Adipocyte (in vitro differentiated cells): Measurements from ENCODE around the gene TRUB1.
A peak's percentile ranks its signal among the peaks of the same experiment; 100 is the strongest.
"Not testable (repeated sequence)": the region's sequence is repeated elsewhere in the genome, so short reads cannot be mapped to it uniquely, and the experiment has no call there.

Source experiments
- DNase-seq: peaks from one replicate; pipeline ENCODE4 v3.0.0-alpha.2; 2015; ENCODE audit warnings: low read depth
- H3K27me3 ChIP-seq: replicated peaks from 2 replicates; pipeline ENCODE4 v1.7.0; 2013; ENCODE audit warnings: mild to moderate bottlenecking, low read length, moderate library complexity; ENCODE audit not compliant: control insufficient read depth, insufficient read depth
- H3K36me3 ChIP-seq: 2 replicates; pipeline ENCODE4 v1.7.0; 2013; ENCODE audit warnings: low read length, mild to moderate bottlenecking, moderate library complexity; ENCODE audit not compliant: control insufficient read depth, insufficient read depth, severe bottlenecking
- H3K4me1 ChIP-seq: 2 replicates; pipeline ENCODE4 v1.7.0; 2013; ENCODE audit warnings: mild to moderate bottlenecking, low read length, moderate library complexity; ENCODE audit not compliant: control insufficient read depth, insufficient read depth
- H3K4me3 ChIP-seq: 2 replicates; pipeline ENCODE4 v1.7.0; 2013; ENCODE audit warnings: mild to moderate bottlenecking, low read length, moderate library complexity
- H3K9ac ChIP-seq: 2 replicates; pipeline ENCODE4 v1.7.0; 2013; ENCODE audit warnings: mild to moderate bottlenecking, low read length, moderate library complexity
- H3K9me3 ChIP-seq: 2 replicates; pipeline ENCODE4 v1.7.0; 2013; ENCODE audit warnings: mild to moderate bottlenecking, low read length, moderate library complexity; ENCODE audit not compliant: control insufficient read depth

The TRUB1 gene

GRCh38 chr10:114925587-114926586, 12.1 kb upstream of the TRUB1 start:
- peak; percentile 48 for DNase-seq
- peaks cover 12% of the 10 kb centered on the region for H3K4me1 ChIP-seq
- no peaks in the 10 kb centered on the region for H3K27me3 ChIP-seq
- H3K4me3 ChIP-seq = peak overlapping the region; percentile 24
- H3K36me3 ChIP-seq = no peaks in the 10 kb centered on the region
- H3K9me3 ChIP-seq = no peaks in the 10 kb centered on the region
- H3K9ac ChIP-seq = no peak overlapping the region

GRCh38 chr10:114928818-114929217, 9.2 kb upstream of the TRUB1 start:
- Histone ChIP-seq H3K36me3 (no peaks in the 10 kb centered on the region), H3K27me3 (no peaks in the 10 kb centered on the region), H3K4me3 (no peak overlapping the region), H3K4me1 (peaks cover 12% of the 10 kb centered on the region), H3K9ac (no peak overlapping the region), H3K9me3 (no peaks in the 10 kb centered on the region)
- no peak for DNase-seq

GRCh38 chr10:114930320-114930719, 7.7 kb upstream of the TRUB1 start:
- H3K36me3 ChIP-seq = no peaks in the 10 kb centered on the region
- no peaks in the 10 kb centered on the region for H3K27me3 ChIP-seq
- H3K9ac ChIP-seq = no peak overlapping the region
- no peak for DNase-seq
- H3K4me1 ChIP-seq = peaks cover 10% of the 10 kb centered on the region
- no peaks in the 10 kb centered on the region for H3K9me3 ChIP-seq
- no peak overlapping the region for H3K4me3 ChIP-seq

GRCh38 chr10:114931072-114931679, 6.8 kb upstream of the TRUB1 start:
- Histone ChIP-seq H3K9me3 (no peaks in the 10 kb centered on the region), H3K9ac (no peak overlapping the region), H3K4me3 (no peak overlapping the region), H3K4me1 (peaks cover 2% of the 10 kb centered on the region), H3K36me3 (no peaks in the 10 kb centered on the region), H3K27me3 (no peaks in the 10 kb centered on the region)
- no peak for DNase-seq

GRCh38 chr10:114932225-114932624, 5.8 kb upstream of the TRUB1 start:
- H3K36me3 ChIP-seq = no peaks in the 10 kb centered on the region
- H3K9ac ChIP-seq = no peak overlapping the region
- no peak for DNase-seq
- H3K4me3 ChIP-seq = no peak overlapping the region
- no peaks in the 10 kb centered on the region for H3K9me3 ChIP-seq
- no peaks in the 10 kb centered on the region for H3K4me1 ChIP-seq
- H3K27me3 ChIP-seq = no peaks in the 10 kb centered on the region

- no peak overlapping the region for H3K9ac ChIP-seq
- H3K9me3 ChIP-seq = no peaks in the 10 kb centered on the region
- peak; percentile 61 for DNase-seq
- H3K4me3 ChIP-seq = no peak overlapping the region
- no peaks in the 10 kb centered on the region for H3K36me3 ChIP-seq
- no peaks in the 10 kb centered on the region for H3K27me3 ChIP-seq
- no peaks in the 10 kb centered on the region for H3K4me1 ChIP-seq
Measured at GRCh38 chr10:114932945-114933344, 5.0 kb upstream of the TRUB1 start.

GRCh38 chr10:114933588-114933987, 4.4 kb upstream of the TRUB1 start:
- Histone ChIP-seq H3K4me3 (no peak overlapping the region), H3K9me3 (no peaks in the 10 kb centered on the region), H3K36me3 (no peaks in the 10 kb centered on the region), H3K27me3 (no peaks in the 10 kb centered on the region), H3K9ac (no peak overlapping the region), H3K4me1 (no peaks in the 10 kb centered on the region)
- peak; percentile 33 for DNase-seq

- not testable (repeated sequence) for H3K9ac ChIP-seq, H3K9me3 ChIP-seq, DNase-seq, H3K4me3 ChIP-seq, H3K27me3 ChIP-seq, H3K4me1 ChIP-seq, H3K36me3 ChIP-seq
Measured at GRCh38 chr10:114933995-114934394, 4.0 kb upstream of the TRUB1 start.

GRCh38 chr10:114938856-114939193, 830 bp downstream of the TRUB1 start:
- Histone ChIP-seq H3K4me3 (peak overlapping the region; percentile 95), H3K9me3 (no peaks in the 10 kb centered on the region), H3K9ac (peak overlapping the region; percentile 97), H3K27me3 (no peaks in the 10 kb centered on the region), H3K4me1 (peaks cover 21% of the 10 kb centered on the region), H3K36me3 (peaks cover 15% of the 10 kb centered on the region)
- no peak for DNase-seq

- Histone ChIP-seq H3K9me3 (no peaks in the 10 kb centered on the region), H3K9ac (no peak overlapping the region), H3K4me1 (peaks cover 21% of the 10 kb centered on the region), H3K4me3 (no peak overlapping the region), H3K27me3 (no peaks in the 10 kb centered on the region), H3K36me3 (peaks cover 34% of the 10 kb centered on the region)
- no peak for DNase-seq
Measured at GRCh38 chr10:114940735-114941134, 2.7 kb downstream of the TRUB1 start.

GRCh38 chr10:114943000-114943399, 5.0 kb downstream of the TRUB1 start:
- DNase-seq = no peak
- Histone ChIP-seq H3K27me3 (no peaks in the 10 kb centered on the region), H3K9me3 (no peaks in the 10 kb centered on the region), H3K36me3 (peaks cover 52% of the 10 kb centered on the region), H3K4me3 (no peak overlapping the region), H3K9ac (no peak overlapping the region), H3K4me1 (peaks cover 21% of the 10 kb centered on the region)
